Measurements from ENCODE around the gene ARMC2.

GRCh38 chr6:108988765-108989164 is 140.5 kb downstream of the ARMC2 start:
- TF ChIP-seq EZH2phosphoT487 (conservative IDR thresholded peaks at IDR 0.05; ENCODE audit: low read length), result no peak
- no peak for TF ChIP-seq CTCF (IDR thresholded peaks at IDR 0.05; ENCODE audit: insufficient read depth, low read length, poor library complexity, severe bottlenecking)
